HG02943 (cell line): Measurements from ENCODE around the gene OTC.

Source experiments
- ATAC-seq: cut with Tn5 transposase; IDR thresholded peaks from one replicate; pipeline ENCODE4 v1.9.1; 2021; ENCODE audit warnings: mild to moderate bottlenecking, low read depth, moderate library complexity; ENCODE audit not compliant: unreplicated experiment

Gene OTC

GRCh38 chrX:38458071-38458470 lies 105.7 kb downstream of the OTC start:
- no peak for ATAC-seq

- ATAC-seq: no peak
These were observed 109.9 kb downstream of the OTC start for GRCh38 chrX:38462257-38462656.

- ATAC-seq: no peak
These were observed 113.3 kb downstream of the OTC start for GRCh38 chrX:38465686-38466085.

- no peak for ATAC-seq
These were observed 116.3 kb downstream of the OTC start for GRCh38 chrX:38468563-38469157.
